HCEC 1CT (cell line): ENCODE data around the gene KRTAP10-10.
"Not testable (repeated sequence)": the region's sequence is repeated elsewhere in the genome, so short reads cannot be mapped to it uniquely, and the experiment has no call there.

ENCODE experiments used
- DNase-seq: peaks from one replicate; pipeline ENCODE4 v3.0.0-alpha.2; 2017

Gene KRTAP10-10

DNA sequence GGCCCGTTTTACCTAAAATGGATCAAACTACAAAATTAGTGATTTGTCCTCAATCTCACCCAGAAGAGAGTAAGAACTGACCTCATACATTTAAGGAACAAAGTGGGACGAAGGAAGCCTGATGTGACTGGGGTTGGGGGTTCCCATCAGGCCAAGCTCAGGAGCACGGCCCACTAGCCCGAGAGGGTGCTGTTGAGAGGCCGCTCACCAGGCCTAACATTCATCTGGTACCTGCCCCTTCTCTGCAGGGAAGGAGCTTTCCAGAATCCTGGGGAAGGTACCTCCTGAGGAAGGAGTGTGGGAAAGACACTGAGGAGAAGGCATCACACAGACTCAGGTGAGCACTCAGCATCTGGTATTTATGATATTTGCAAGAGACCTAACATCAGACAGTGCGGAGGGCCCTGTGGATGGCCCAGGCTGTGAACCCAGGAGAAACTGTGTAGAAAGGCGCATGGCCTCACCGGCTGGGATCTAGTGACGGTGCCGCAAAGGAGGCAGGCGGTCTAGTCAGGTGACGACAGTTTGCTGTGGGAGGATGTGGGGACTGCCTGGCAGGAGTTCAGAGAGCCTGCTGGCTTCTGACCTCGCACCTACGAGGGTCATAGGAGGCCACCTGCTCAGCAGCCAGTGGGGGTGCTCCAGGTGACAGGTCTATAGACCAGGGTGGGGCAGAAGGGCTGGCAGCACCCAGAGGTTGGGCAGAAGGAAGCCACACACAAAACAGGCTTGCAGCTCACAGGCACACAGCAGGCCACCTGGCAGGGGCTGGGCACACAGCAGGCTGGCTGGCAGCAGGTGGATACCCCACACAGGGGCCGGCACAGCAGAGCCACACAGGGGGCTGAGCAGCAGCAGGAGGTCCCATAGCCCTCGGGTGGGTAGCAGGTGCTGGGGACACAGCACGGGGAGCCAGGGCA is 16.8 kb downstream of the KRTAP10-10 start:
- DNase-seq, result no peak

DNA sequence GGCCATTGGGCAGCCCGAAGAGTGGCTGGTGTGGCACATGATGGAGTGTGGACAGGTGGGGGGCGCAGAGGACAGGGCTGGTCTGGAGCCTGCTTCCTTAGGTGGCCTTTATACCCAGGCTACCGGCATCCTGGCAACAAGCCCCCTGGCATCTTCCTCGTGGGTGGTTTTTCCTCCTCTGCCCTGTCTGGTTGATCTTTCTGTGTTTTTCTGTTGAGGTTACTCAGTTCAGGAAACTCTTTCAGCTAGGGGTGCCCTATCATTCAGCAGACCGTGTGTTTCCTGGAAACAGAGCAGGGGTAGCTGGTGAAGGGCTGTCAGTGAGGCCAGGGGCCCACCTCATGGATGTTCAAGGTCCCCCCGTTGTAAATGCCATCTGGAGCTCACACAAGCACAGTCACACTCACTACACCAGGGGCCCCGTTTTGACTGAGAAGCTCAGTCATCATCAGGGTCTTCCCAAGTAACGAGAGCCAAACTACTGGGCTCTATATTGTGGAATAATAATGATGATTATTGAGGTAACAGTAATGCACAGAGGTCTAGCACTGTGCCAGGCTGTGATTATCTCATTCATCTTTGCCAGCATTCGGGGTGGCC is 17.5 kb downstream of the KRTAP10-10 start, which contains the start of gene KRTAP12-4:
TSS of gene KRTAP12-4 (minus strand) at position 84 of the 600 bp plus-strand sequence. CDS start at position 39, 45 bp downstream.
- no peak for DNase-seq

- DNase-seq, result no peak
These were observed 19.7 kb downstream of the KRTAP10-10 start for GRCh38 chr21:44656868-44657267.

- no peak for DNase-seq
These were observed 20.7 kb downstream of the KRTAP10-10 start, which contains the start of gene KRTAP12-3 for GRCh38 chr21:44657635-44658540. TSS of gene KRTAP12-3 (plus strand) at chr21:44657932. CDS start at chr21:44657980, 48 bp downstream.

GRCh38 chr21:44658541-44658910 is 21.4 kb downstream of the KRTAP10-10 start:
- DNase-seq, result no peak

DNA sequence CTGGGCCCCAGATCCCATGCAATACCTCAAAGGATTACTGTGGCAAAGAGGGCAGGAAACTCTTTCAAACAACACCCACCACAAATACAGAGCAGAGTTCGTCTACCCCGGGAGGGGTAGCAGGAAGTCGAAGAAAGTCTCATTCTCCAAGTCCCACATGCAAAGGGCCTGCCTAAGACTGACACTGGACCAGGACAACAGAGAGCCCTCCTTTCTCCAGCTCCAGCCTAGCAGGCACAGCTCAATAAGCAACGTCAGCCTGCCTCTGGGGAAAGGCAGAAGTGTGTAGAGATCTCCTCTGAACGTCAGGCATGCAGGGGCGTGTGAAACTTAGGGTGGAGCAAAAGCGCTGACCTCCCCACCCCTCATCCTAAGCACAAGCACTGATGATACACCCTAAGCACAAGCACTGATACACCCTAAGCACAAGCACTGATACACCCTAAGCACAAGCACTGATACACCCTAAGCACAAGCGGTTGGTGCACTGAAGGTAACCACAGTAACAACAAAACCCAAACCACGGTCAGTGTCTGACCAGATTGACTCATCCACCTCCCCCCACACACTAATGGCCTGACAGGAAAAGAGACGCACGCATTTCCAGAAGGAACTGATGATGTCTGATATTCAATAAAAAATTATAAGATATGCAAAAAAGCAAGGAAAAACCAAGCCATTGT is 21.9 kb downstream of the KRTAP10-10 start:
- DNase-seq, result no peak

DNA sequence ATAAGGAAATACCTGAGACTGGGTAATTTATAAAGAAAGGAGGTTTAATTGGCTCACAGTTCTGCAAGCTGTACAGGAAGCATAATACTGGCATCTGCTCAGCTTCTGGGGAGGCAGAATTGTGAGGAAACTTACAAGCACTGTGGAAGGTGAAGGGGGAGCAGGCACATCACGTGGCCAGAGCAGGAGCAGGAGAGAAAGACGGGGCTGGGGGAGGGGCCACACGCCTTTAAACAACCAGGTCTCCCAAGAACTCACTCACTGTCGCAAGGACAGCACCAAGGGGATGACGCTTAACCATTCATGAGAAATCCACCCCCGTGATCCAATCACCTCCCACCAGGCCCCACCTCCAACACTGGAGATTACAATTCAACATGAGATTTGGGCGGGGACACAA is 24.4 kb downstream of the KRTAP10-10 start:
- not testable (repeated sequence) for DNase-seq

DNA sequence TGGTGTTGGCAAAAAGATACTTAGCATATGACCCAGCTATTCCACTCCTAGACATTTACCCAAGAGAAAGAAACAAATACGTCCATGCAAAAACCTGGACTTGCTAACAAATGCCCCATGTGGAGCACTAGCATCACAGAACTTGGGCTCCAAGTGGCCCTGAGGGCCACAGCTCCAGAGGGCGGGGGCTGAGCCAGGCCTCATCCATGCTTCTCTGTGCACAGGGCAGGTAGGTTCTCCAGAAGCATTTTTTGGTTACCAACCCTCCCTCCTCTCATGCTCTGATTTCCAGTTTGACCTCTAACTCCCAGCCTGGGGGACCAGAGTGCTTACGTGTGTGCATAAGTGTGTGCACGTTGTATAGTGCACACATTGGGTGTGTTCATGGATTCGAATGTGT is 27.5 kb downstream of the KRTAP10-10 start:
- no peak for DNase-seq

DNA sequence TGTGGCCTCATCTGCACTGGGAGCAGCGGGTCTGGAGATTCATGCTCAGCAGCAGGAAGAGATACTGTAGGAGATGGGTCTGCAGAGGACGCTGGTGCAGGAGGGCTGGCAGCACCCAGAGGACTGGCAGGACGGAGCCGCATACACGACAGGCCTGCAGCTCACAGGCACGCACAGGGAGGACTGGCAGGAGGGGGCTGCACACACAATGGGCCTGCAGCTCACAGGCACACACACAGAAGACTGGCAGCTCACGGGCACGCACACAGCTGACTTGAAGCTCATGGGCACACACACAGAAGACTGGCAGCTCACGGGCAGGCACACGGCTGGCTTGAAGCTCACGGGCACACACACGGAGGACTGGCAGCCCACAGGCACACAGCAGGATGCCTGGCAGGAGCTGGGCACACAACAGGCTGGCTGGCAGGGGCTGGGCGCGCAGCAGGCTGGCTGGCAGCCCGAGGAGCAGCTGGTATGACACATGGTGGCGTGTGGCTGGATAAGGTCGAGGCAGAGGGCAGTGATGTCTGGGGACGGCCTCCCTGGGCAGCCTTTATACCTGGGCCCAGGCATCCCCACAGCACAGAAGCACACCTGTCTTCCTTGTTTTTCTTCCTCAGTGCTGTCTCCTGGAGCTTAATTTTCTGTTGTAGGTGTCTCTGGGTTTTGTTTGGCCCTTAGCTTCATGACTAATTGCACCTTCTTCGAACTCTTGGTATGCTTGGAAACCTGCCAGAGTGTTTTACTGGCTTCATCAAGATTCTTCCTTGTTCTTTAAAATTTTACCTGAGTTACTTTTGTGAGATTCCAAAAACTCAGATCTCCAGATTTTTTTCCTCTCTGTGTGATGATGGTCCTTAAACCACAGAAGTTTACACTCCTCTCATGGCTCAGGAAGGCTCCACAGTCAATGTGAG is 29.5 kb downstream of the KRTAP10-10 start, which contains the start of gene KRTAP12-2:
TSS of gene KRTAP12-2 (minus strand) at position 527 of the 920 bp plus-strand sequence. CDS start at position 486, 41 bp downstream.
- no peak for DNase-seq

- no peak for DNase-seq
These were observed 30.5 kb downstream of the KRTAP10-10 start for GRCh38 chr21:44667612-44668011.

DNA sequence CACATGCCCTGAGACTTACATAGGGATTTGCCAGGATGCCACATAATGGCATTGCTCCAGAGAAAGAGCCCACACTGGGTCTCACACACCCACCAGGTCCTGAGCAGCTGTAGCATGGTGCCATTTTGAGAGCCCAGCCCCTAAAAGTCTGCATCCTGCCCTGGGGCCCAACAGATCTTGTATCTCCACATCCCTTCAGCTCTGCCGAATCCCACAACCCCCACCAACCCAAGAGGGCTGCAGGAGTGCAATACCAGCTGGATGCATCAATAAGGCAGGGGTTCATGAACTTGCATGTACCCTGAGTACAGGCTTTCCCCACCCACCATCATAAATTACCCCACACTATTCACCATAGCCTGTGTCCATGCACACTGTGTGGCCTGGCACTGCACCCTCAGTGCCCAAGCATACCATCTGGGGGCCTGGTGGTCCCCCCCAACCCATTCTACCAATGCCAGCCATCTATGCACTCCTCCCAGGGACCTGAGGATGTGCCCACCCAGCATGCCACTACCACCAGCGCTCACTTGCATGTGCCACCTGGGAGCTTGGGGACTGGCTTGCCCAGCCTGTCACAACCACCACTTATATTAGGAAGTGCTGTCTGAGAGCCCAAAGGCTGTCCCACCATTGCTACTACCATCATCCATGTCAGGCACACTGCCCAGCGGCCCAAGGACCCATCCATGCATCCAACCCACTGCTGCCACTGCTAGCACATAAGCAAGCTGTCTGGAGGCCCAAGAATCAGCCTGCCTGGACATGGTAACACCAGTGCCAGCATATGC is 33.7 kb downstream of the KRTAP10-10 start:
- no peak for DNase-seq

GRCh38 chr21:44671911-44672310 is 34.8 kb downstream of the KRTAP10-10 start:
- DNase-seq, result no peak

- DNase-seq, result no peak
These were observed 40.7 kb downstream of the KRTAP10-10 start for GRCh38 chr21:44677881-44678280.

DNA sequence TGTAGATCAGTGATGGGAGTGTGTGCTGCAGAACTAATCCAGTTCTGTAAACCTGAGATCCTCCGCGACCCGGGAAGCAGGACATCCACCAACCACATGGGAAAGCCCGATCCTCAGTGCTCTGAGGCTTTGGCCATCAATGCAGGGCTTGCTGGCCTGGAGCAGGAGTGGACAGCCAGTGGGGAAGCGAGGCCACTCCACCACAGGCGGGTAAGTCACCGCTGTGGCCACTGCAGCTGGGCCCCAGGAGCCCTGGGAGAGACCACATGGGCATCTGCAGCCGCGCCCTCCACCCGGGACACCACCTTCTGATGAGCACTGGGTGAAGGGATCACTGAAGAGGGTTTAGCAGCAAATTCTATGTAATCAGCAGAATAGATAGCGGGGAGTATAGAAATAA is 44.0 kb downstream of the KRTAP10-10 start:
- DNase-seq, result no peak

DNA sequence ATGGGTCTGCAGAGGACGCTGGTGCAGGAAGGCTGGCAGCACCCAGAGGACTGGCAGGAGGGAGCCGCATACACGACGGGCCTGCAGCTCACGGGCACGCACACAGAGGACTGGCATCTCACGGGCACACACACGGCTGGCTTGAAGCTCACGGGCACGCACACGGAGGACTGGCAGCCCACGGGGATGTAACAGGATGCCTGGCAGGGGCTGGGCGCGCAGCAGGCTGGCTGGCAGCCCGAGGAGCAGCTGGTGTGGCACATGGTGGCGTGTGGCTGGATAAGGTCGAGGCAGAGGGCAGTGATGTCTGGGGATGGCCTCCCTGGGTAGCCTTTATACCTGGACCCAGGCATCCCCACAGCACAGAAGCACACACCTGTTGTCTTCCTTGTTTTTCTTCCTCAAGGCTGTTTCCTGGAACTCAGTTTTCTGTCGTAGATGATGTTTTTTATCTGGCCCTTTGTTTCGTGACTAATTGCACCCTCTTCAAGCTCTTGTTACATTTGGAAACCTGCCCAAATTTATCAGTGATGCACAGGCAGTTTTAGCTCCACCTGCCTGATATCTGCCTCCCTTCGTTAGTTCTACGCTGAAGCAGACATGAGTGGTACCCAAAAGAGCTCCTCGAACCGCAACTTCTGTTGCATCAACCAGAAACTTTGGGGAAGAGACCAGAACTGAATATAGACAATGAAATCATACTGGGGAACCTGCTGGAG is 44.9 kb downstream of the KRTAP10-10 start, which contains the start of gene KRTAP12-1:
TSS of gene KRTAP12-1 (minus strand) at position 303 of the 719 bp plus-strand sequence. CDS start at position 263, 40 bp downstream.
- no peak for DNase-seq

- no peak for DNase-seq
These were observed 45.5 kb downstream of the KRTAP10-10 start for GRCh38 chr21:44682580-44683151.

GRCh38 chr21:44684077-44684476 is 46.9 kb downstream of the KRTAP10-10 start:
- DNase-seq, result no peak

DNA sequence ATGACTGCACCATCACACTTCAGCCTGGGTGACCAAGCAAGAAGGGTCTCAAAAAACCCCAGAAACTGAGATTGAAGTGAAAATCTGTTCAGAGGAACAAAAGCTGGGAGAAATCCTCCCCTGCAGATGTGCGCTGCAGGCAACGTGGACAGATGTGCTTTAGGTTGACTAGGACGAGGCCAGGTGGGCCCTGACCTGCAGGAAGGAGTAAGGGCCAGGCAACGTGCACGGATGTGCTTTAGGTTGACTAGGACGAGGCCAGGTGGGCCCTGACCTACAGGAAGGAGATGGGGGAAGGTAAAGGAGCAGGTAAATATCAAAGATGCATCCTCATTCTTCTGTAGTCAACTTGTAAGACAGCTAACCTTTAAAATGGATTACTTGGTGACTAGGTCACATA is 47.3 kb downstream of the KRTAP10-10 start:
- DNase-seq, result no peak

GRCh38 chr21:44685050-44685449 is 47.9 kb downstream of the KRTAP10-10 start:
- DNase-seq, result not testable (repeated sequence)
